ENCODE measurements around the gene MAP6. TPM values are rescaled to one million over a fixed set of nuclear protein-coding genes. Genes with fewer than 3 reads are reported as not detected.

The MAP6 gene
- total and polyA plus RNA-seq, 2 experiments from 2014 or later = 0.31 to 1.2 TPM

- H3K27ac Mint-ChIP-seq = no peak overlapping the region
- H3K36me3 ChIP-seq (ENCODE audit: insufficient read depth) = no peaks in the 10 kb centered on the region
- no peak for ATAC-seq
- H3K4me1 Mint-ChIP-seq = peaks cover 27% of the 10 kb centered on the region
- DNase-seq (ENCODE audit: low spot score) = no peak
- H3K4me3 Mint-ChIP-seq = no peak overlapping the region
- no peak overlapping the region for H3K4me3 ChIP-seq
- H3K27me3 ChIP-seq (ENCODE audit: insufficient read depth) = no peaks in the 10 kb centered on the region
- H3K9me3 Mint-ChIP-seq = no peaks in the 10 kb centered on the region
- H3K36me3 Mint-ChIP-seq (ENCODE audit: low read depth) = no peaks in the 10 kb centered on the region
- no peak overlapping the region for H3K4me2 ChIP-seq
- H3K79me2 ChIP-seq (replicated peaks; ENCODE audit: insufficient read depth) = no peaks in the 10 kb centered on the region
- H3K4me1 ChIP-seq (ENCODE audit: insufficient read depth) = no peaks in the 10 kb centered on the region; the same call in none of the 2 replicates
- H3K27ac ChIP-seq (ENCODE audit: low read depth) = no peak overlapping the region
- H3K9me2 ChIP-seq (ENCODE audit: insufficient read depth) = peaks cover 3% of the 10 kb centered on the region; the same call in 1 of the 2 replicates
- no peaks in the 10 kb centered on the region for H4K20me1 ChIP-seq (replicated peaks; ENCODE audit: insufficient read depth)
- H3K27me3 Mint-ChIP-seq (ENCODE audit: insufficient read depth, low read depth, poor library complexity) = peaks cover 7% of the 10 kb centered on the region
- H3F3A ChIP-seq (replicated peaks; ENCODE audit: low read depth) = no peaks in the 10 kb centered on the region
- no peak for TF ChIP-seq CTCF (conservative IDR thresholded peaks at IDR 0.05; ENCODE audit: low read depth in 2 of 2)
- TF ChIP-seq ZNF331 (CRISPR knock-in tag; IDR thresholded peaks at IDR 0.05; ENCODE audit: low read depth) = no peak
- TF ChIP-seq EZH2phosphoT487 (IDR thresholded peaks at IDR 0.05; ENCODE audit: unreplicated experiment) = no peak
- no peak for TF ChIP-seq EZH2 (IDR thresholded peaks at IDR 0.05; ENCODE audit: low read depth, unreplicated experiment)
- TF ChIP-seq NANOG (IDR thresholded peaks at IDR 0.05; ENCODE audit: borderline replicate concordance) = no peak
- TF ChIP-seq ZNF462 (CRISPR knock-in tag; IDR thresholded peaks at IDR 0.05) = no peak
- TF ChIP-seq ZNF114 (CRISPR knock-in tag; IDR thresholded peaks at IDR 0.05) = no peak
- H2AFZ ChIP-seq = peak overlapping the region; percentile 56; the same call in 1 of the 2 replicates
Observed at GRCh38 chr11:75625991-75626888, 42.6 kb downstream of the MAP6 start.
